ENCODE results near the gene NXF1.

- TF ChIP-seq CTCF (IDR thresholded peaks at IDR 0.05) (no peak), POLR2A (IDR thresholded peaks at IDR 0.05) (no peak), POLR2AphosphoS5 (IDR thresholded peaks at IDR 0.05) (no peak), EP300 (IDR thresholded peaks at IDR 0.05; ENCODE audit: low read depth) (no peak)
Observed at GRCh38 chr11:62775646-62776045, 29.6 kb downstream of the NXF1 start.
